DOHH2 (cell line): ENCODE data around the gene HMCN2.

Experiments
- CTCF ChIP-seq: fragments of 200-600 bp; sonication (generic); IDR thresholded peaks from one replicate; pipeline ENCODE4 v1.5.1; 2014; ENCODE audit warnings: antibody characterized with exemption, mild to moderate bottlenecking, low read depth, low read length; ENCODE audit not compliant: poor library complexity, severe bottlenecking
- EZH2phosphoT487 ChIP-seq: fragments of 200-600 bp; sonication (generic); IDR thresholded peaks from 2 replicates; pipeline ENCODE4 v1.6.1; 2017; ENCODE audit warnings: borderline replicate concordance, mild to moderate bottlenecking, antibody characterized with exemption, low read length, moderate library complexity, mixed read lengths

- TF ChIP-seq CTCF = no peak
- TF ChIP-seq EZH2phosphoT487 = no peak
Observed at GRCh38 chr9:130271473-130271872, 5.9 kb downstream of the HMCN2 start.
